NCI-H2196 treated with DMSO at 0.1 percent for 48 hours (cell line): ENCODE results near the gene TACSTD2.
"Not testable (repeated sequence)": the region's sequence is repeated elsewhere in the genome, so short reads cannot be mapped to it uniquely, and the experiment has no call there.

Experiments used
- DNase-seq: peaks from one replicate; lab custom pipeline; 2025; ENCODE audit not compliant: unreplicated experiment; lab: John Stamatoyannopoulos, UW

TACSTD2 gene

DNA sequence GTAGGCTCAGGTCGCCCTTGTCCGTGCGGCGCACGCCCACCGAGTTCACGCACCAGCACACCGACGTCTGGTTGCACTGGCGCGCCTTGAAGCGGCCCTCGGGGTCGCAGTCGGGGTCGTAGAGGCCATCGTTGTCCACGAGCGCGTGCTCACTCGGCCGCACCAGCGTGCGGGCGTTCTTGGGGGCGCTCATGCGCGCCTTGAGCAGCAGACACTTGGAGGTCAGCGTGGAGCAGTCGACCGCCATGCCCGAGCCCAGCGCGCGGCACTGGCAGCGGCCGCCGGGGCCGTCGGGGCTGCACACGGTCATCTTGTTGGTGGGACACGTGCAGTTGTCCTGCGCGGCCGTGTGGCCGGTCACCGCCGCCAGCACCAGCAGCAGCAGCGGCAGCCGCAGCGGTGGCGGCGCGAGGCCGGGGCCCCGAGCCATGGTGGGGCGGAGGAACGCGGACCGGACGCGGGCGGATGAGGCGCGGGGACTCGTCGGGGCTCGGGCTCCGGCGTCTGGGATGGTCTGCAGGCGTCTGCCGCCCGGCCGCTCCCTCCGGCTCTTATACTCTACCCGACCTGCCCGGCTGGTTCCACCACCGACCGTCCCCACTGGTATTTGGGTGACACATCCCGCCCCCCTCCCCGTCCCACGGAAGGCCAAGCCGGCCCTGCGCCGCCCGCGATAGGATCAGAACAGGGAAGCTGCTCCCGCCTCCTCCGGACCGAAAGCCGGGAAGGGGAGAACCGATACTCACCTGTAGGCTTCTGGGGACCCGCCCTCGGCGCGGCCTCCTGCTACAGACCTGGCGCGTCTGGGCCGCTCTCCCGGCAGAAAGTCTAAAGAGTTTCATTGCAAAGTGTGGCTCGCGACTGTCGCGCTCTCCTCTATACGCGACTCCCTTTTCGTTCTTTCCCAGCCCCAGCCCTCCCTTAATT is at the start of gene TACSTD2:
Gene TACSTD2 (minus strand): TSS at position 526 of the 927 bp plus-strand sequence. CDS start 96 bp downstream, at position 430.
- DNase-seq = no peak

DNA sequence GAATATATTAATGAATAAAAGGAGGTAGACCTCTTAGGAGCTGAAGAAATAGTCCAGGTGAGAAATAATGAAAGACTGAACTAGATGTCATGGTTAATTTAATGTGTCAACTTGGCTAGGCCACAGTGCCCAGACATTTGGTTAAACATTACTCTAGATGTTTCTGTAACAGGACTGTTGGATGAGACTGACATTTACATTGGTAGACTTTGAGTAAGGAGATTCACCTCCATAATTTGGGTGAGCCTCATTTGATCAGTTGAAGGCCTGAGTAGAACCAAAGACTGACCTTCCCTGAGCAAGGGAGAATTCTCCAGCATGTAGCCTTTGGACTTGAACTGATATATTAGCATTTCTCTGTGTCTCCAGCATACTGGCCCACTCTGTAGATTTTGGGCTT is 49.2 kb upstream of the TACSTD2 start:
- no peak for DNase-seq

DNA sequence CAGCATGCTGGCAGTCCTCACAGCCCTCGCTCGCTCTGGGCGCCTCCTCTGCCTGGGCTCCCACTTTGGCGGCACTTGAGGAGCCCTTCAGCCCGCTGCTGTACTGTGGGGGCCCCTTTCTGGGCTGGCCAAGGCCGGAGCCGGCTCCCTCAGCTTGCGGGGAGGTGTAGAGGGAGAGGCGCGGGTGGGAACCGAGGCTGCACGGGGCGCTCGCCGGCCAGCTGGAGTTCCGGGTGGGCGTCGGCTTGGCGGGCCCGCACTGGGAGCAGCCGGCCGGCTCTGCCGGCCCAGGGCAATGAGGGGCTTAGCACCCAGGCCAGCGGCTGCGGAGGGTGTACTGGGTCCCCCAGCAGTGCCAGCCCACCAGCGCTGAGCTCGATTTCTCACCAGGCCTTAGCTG is 46.2 kb upstream of the TACSTD2 start:
- DNase-seq = not testable (repeated sequence)

DNA sequence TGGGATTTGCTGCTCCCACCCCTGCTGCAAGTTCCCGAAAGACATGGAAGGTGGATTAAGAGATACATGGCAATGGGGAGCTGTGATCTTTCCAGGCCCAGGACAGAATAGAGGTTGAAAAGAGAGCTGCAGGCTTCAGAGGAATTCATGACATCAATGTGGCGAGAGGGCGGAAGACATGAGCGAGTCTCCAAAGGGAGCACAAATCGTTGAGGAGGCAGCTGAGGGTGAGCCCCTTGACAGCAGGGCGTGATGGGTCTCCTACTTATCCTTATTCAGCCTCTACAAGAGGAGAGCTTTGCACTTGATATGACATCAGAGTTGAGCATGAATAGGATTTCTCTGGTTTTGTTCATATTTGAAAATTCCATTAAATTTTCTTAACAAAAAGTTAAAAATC is 45.5 kb upstream of the TACSTD2 start:
- no peak for DNase-seq

- DNase-seq = no peak
Observed at GRCh38 chr1:58621391-58621790, 44.3 kb upstream of the TACSTD2 start.

- no peak for DNase-seq
Observed at GRCh38 chr1:58620926-58621325, 43.9 kb upstream of the TACSTD2 start.

- DNase-seq = no peak
Observed at GRCh38 chr1:58620259-58620658, 43.2 kb upstream of the TACSTD2 start.

DNA sequence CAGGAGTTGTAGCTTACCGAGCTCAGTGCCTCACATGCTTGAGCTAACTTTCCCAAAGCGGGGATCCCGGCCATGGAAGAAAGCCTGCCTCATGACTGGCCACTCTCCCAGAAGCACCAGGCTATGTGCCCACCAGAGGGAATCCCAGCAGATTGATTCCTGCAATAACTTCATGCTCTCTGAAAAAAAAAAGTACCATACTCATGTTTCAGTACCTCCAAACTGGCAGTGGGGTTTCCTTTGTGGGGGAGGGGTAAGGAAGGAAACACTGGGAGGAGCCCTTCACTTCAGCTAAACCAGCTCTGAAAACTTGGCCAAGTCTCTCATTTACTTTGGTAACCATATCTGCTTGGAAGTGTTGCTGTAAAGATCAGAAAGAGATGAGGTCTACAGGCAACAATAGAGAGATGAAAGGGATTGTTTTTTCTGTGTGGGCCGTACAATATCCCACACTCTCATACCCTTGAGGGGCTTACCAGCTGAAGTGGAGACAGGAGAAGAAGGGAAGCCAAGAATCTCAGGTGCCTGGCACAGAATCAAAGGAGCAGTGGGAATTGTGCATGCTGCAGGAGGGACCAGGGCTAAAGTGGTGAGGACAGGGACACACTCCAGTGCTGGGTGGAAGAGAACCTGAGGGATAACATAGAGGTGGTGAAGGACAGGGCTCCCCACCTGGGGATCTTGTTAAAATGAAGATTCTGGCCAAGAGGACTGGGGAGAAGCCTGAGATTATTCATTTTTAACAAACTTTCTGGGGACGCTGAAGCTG is 42.4 kb upstream of the TACSTD2 start:
- no peak for DNase-seq

DNA sequence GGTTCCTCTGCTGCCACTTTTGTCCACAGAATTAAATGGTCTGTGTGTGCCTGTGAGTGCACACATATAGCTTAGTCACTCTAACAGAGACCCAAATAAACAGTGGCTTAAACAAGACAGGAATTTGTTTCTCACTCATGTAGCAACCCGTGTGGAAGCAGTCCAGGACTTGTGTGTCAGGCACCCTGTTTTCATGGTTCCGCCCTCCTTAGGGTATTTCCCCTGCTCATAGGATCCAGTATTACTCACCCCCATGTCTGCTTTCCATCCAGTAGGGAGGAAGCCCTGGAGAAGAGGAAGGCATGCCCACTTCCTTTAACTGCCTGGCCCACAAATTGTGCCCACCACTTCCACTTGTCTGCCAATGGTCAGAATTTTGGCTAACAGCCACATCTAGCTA is 41.3 kb upstream of the TACSTD2 start:
- no peak for DNase-seq

- DNase-seq = no peak
Observed at GRCh38 chr1:58611861-58612385, 34.9 kb upstream of the TACSTD2 start.

GRCh38 chr1:58608945-58609344 is 31.9 kb upstream of the TACSTD2 start:
- no peak for DNase-seq

GRCh38 chr1:58608297-58608696 is 31.2 kb upstream of the TACSTD2 start:
- no peak for DNase-seq

DNA sequence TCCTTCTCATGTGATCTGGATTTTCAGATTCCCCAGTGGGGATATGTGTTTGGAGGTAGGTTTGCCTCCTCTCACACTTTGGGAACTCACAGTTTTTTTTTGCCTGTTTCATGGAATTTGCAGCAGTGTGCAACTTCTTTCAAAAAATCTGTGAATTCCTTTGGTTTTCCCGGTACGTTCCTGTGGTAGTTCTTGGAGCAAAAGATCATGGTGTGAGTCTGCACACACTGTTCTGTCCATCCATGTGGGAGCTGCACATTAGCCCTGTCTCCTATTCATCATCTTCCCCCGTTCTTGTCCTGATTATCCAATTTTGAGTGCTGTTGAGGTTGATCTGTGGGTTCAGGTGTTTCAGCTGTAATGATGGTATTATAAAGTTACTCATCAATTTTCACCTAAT is 30.3 kb upstream of the TACSTD2 start:
- no peak for DNase-seq

GRCh38 chr1:58601921-58602320 is 24.9 kb upstream of the TACSTD2 start:
- not testable (repeated sequence) for DNase-seq

DNA sequence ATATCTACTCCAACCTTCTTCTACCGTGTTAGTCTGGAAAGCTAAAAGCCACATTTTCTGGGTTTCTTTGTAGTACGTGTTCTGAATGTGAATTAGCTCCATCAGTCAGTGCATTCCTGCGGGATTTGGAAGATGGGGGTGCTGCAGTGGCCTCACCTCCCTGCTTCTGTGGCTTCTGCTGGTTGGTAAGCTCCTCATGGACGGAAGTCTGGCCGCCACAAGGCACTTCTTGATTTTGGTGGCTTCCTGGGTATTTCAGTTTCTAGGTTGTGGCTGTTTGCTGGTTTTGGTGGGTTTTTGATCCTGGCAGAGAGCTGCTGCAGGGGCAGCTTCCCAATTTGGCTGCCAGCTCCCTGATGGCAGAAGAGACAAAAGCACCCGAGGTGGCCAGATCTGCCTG is 20.9 kb upstream of the TACSTD2 start:
- DNase-seq = no peak

DNA sequence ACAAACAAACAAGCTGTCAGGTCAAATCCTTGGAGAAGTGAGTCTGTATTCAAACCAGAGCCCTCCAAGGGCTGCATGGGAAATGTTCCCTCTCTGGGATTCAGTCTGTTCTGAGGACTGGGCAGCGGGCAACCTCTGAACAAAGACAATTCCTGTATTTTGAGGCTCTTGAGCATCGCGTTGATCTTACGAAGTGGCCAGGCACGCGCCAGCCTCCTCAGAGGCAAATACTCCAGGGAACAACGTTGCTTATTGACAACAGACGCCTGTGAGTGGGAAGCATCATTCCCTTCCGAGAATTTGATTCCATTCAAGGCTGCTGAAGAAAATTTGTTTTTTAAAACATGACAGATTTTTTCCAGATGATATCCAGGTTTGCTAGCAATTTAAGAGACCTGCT is 20.0 kb upstream of the TACSTD2 start:
- DNase-seq = no peak

DNA sequence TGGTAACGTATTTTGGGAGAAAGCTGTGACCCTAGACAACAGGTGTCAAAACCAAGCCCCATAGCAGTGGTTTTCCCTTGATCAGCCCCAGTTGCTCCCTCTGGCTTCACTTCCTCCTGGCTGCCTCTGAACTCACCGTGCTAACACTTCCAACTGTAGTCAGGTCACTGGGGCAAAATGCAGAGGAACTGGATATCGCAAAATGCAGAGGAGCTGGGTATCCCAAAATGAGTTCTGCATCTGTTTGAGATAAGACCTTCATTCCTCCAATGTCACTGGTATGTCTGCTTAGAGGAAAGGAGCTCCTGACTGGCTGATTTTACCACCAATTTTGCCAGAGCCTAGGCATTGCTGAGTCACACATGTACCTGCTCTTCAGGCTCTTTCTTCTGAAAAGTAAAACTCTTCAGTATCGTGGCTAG is 19.6 kb upstream of the TACSTD2 start:
- no peak for DNase-seq

- no peak for DNase-seq
Observed at GRCh38 chr1:58594546-58594945, 17.5 kb upstream of the TACSTD2 start.

GRCh38 chr1:58592522-58593134 is 15.6 kb upstream of the TACSTD2 start:
- DNase-seq = no peak

DNA sequence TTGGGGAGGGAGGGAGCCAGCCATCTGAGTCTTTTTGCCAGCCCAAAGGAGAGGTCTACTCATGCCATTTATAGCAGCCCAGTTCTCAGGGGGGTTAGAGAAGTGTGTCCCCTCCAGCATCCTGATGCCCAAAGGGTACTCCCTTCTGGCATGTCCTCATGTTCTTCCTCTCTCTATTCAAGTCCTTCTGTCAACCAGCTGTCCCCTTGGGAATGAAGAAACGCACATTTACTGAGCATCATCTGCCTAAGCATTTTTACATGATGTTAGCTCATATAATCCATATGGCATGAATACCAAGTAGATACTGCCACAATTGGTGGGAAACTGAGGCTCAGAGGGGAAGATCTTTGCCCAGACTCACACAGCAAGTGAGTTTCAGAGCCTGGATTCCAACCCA is 14.8 kb upstream of the TACSTD2 start:
- DNase-seq = no peak

GRCh38 chr1:58590019-58590418 is 13.0 kb upstream of the TACSTD2 start:
- DNase-seq = no peak
